WERI-Rb-1 (cell line): ENCODE results near the gene DGCR8.
A peak's percentile ranks its signal among the peaks of the same experiment; 100 is the strongest.
"Not testable (repeated sequence)": the region's sequence is repeated elsewhere in the genome, so short reads cannot be mapped to it uniquely, and the experiment has no call there.

Experiments used
- DNase-seq: peaks from one replicate; pipeline ENCODE4 v3.0.0-alpha.2; 2020
- H3K27ac ChIP-seq: fragments of 250-450 bp; sonication (Bioruptor Pico); 2 replicates; pipeline ENCODE4 v1.5.1; 2020; ENCODE audit warnings: mild to moderate bottlenecking, moderate library complexity
- H3K27me3 ChIP-seq: fragments of 250-450 bp; sonication (Bioruptor Pico); 2 replicates; pipeline ENCODE4 v1.5.1; 2021; ENCODE audit warnings: mild to moderate bottlenecking, low read depth, moderate library complexity; ENCODE audit not compliant: insufficient read depth, severe bottlenecking
- H3K36me3 ChIP-seq: fragments of 250-450 bp; sonication (Bioruptor Pico); 2 replicates; pipeline ENCODE4 v1.5.1; 2020; ENCODE audit warnings: mild to moderate bottlenecking, moderate library complexity
- H3K4me3 ChIP-seq: 2 replicates; pipeline ENCODE4 v1.5.1; 2011; ENCODE audit warnings: low read depth, mild to moderate bottlenecking, control low read depth, low read length
- H3K9me3 ChIP-seq: fragments of 250-450 bp; sonication (Bioruptor Pico); 2 replicates; pipeline ENCODE4 v1.5.1; 2021; ENCODE audit warnings: mild to moderate bottlenecking, moderate library complexity; ENCODE audit not compliant: severe bottlenecking
- CTCF ChIP-seq: IDR thresholded peaks from 2 replicates; pipeline ENCODE4 v1.5.1; 2011; ENCODE audit warnings: low read depth, mild to moderate bottlenecking, control low read depth, inconsistent platforms, low read length

DGCR8 gene

DNA sequence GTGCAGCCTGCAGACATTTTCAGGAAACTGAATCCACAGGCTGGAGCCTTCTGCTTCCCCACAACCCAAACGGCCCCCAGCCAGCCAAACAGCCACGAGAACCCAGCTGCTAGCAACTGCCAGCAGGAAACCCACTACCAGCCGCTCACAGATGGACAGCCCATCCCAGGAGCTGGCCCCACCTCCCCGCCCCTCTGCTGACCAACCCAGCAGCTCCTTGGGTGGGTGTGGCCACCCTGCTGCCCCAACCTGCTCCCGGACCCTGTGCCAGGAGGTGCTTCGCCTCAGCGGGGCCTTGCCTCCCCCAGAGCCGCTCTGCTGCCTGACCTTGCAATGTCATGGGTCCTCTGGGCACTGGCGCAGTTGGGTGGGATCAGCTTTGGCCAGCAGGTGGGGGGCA lies 79.0 kb downstream of the DGCR8 start:
- no peaks in the 10 kb centered on the region for H3K27me3 ChIP-seq
- H3K9me3 ChIP-seq, result no peaks in the 10 kb centered on the region
- H3K36me3 ChIP-seq, result no peaks in the 10 kb centered on the region
- no peak overlapping the region for H3K4me3 ChIP-seq
- peak; percentile 84 for DNase-seq
- no peak overlapping the region for H3K27ac ChIP-seq
- TF ChIP-seq CTCF, result no peak

DNA sequence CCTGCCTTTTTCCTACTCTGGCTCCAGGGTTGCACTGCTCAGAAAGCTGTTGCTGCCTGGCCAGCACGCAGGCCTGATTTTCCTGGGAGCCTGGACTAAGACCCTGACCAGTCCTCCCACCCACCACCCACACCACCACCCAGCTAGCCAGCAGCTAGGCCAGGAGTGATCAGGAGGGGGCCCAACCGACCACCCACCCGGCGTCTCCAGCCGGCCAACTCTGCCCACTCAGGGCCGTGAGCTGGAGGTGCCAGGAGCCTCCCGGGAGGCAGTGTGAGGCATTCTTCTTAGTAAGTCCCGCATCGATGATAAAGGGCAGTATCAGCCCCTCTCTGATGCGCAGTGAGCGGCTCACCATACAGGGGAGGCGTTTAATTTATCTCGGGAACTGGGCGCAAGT lies 79.5 kb downstream of the DGCR8 start:
- H3K27ac ChIP-seq, H3K4me3 ChIP-seq, H3K9me3 ChIP-seq, H3K27me3 ChIP-seq, DNase-seq, H3K36me3 ChIP-seq: not testable (repeated sequence)

DNA sequence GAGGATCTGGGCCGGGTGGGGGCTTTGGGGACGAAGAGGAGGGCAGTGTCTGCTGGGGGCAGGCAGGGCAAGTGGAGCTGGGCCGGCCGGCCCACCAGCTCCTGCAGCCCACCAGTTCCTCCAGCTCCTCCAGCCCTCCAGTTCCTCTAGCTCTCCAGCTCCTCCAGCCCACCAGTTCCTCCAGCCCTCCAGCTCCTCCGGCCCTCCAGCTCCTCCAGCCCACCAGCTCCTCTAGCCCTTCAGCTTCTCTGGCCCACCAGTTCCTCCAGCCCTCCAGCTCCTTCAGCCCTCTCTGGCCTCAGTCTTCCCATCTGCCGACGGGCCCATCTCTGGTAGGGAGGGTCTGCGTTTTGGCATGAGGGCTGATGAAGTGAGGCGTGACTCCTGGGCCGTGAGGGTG lies 80.0 kb downstream of the DGCR8 start:
- no peak for TF ChIP-seq CTCF
- no peak overlapping the region for H3K4me3 ChIP-seq
- H3K36me3 ChIP-seq, result no peaks in the 10 kb centered on the region
- no peak for DNase-seq
- H3K27me3 ChIP-seq, result no peaks in the 10 kb centered on the region
- H3K9me3 ChIP-seq, result no peaks in the 10 kb centered on the region
- H3K27ac ChIP-seq, result no peak overlapping the region
